ENCODE results near the gene SMTNL2.
"Not testable (repeated sequence)": the region's sequence is repeated elsewhere in the genome, so short reads cannot be mapped to it uniquely, and the experiment has no call there.

DNA sequence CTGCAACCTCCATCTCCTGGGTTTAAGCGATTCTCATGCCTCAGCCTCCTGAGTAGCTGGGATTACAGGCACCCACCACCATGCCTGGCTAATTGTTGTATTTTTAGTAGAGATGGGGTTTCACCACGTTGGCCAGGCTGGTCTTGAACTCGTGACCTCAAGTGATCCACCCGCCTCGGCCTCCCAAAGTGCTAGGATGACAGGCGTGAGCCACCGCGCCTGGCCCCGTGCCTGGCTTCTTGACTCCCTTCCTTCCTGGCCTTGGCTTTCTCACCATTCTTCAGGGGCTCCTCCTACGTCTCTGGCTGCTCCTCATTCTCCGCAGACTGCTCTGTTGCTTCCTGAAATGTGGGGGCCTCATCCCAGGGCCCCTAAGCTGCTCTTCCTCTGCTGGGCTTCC lies 5.7 kb downstream of the SMTNL2 start:
- TF ChIP-seq POLR2A (conservative IDR thresholded peaks at IDR 0.05); ZNF830 (CRISPR knock-in tag; IDR thresholded peaks at IDR 0.05); RAD21 (CRISPR knock-in tag; conservative IDR thresholded peaks at IDR 0.05 in 1 of 2, IDR thresholded peaks at IDR 0.05 in 1 of 2); AFF4 (CRISPR knock-in tag; IDR thresholded peaks at IDR 0.05): not testable (repeated sequence)
- TF ChIP-seq, protein P1, sequence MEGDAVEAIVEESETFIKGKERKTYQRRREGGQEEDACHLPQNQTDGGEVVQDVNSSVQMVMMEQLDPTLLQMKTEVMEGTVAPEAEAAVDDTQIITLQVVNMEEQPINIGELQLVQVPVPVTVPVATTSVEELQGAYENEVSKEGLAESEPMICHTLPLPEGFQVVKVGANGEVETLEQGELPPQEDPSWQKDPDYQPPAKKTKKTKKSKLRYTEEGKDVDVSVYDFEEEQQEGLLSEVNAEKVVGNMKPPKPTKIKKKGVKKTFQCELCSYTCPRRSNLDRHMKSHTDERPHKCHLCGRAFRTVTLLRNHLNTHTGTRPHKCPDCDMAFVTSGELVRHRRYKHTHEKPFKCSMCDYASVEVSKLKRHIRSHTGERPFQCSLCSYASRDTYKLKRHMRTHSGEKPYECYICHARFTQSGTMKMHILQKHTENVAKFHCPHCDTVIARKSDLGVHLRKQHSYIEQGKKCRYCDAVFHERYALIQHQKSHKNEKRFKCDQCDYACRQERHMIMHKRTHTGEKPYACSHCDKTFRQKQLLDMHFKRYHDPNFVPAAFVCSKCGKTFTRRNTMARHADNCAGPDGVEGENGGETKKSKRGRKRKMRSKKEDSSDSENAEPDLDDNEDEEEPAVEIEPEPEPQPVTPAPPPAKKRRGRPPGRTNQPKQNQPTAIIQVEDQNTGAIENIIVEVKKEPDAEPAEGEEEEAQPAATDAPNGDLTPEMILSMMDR (IDR thresholded peaks at IDR 0.05 in 2 of 3, conservative IDR thresholded peaks at IDR 0.05 in 1 of 3; ENCODE audit: insufficient read depth in 2 of 3, low read depth in 1 of 3, low read length in 3 of 3) = not testable (repeated sequence)
